DOHH2 (cell line): ENCODE measurements around the gene PIK3R2.
"Not testable (repeated sequence)": the region's sequence is repeated elsewhere in the genome, so short reads cannot be mapped to it uniquely, and the experiment has no call there.

Experiments
- H3F3A ChIP-seq: fragments of 200-600 bp; sonication (generic), shearing (Covaris generic); 2 replicates; pipeline ENCODE4 v1.6.0; 2016; ENCODE audit warnings: antibody characterized with exemption, mild to moderate bottlenecking; ENCODE audit not compliant: control insufficient read depth, insufficient read depth
- H3K27ac ChIP-seq: fragments of 200-600 bp; sonication (generic); 2 replicates; pipeline ENCODE4 v1.5.1; 2014; ENCODE audit warnings: low read depth, mild to moderate bottlenecking, low read length, moderate library complexity
- H3K27me3 ChIP-seq: fragments of 200-600 bp; sonication (generic); 2 replicates; pipeline ENCODE4 v1.6.1; 2014; ENCODE audit warnings: mild to moderate bottlenecking, low read length, mixed read lengths; ENCODE audit not compliant: control insufficient read depth
- H3K36me3 ChIP-seq: fragments of 200-600 bp; sonication (generic); 2 replicates; pipeline ENCODE4 v1.6.1; 2014; ENCODE audit warnings: mild to moderate bottlenecking, low read length, moderate library complexity, mixed read lengths; ENCODE audit not compliant: control insufficient read depth
- H3K4me1 ChIP-seq: fragments of 200-600 bp; sonication (generic); 2 replicates; pipeline ENCODE4 v1.6.1; 2014; ENCODE audit warnings: mild to moderate bottlenecking, low read length, mixed read lengths; ENCODE audit not compliant: control insufficient read depth
- H3K4me2 ChIP-seq: fragments of 200-600 bp; sonication (generic); 2 replicates; pipeline ENCODE4 v1.6.0; 2014; ENCODE audit warnings: mild to moderate bottlenecking, low read length, moderate library complexity
- H3K4me3 ChIP-seq: fragments of 200-600 bp; sonication (generic); 2 replicates; pipeline ENCODE4 v1.5.1; 2014; ENCODE audit warnings: mild to moderate bottlenecking, low read length, mixed read lengths
- H3K79me2 ChIP-seq: fragments of 200-600 bp; sonication (generic); 2 replicates; pipeline ENCODE4 v1.6.1; 2014; ENCODE audit warnings: mild to moderate bottlenecking, low read length, mixed read lengths; ENCODE audit not compliant: control insufficient read depth
- H3K9me2 ChIP-seq: fragments of 200-600 bp; sonication (generic); replicated peaks from 2 replicates; pipeline ENCODE4 v1.6.1; 2014; ENCODE audit warnings: mild to moderate bottlenecking, low read length, mixed read lengths; ENCODE audit not compliant: control insufficient read depth
- H3K9me3 ChIP-seq: fragments of 200-600 bp; sonication (generic); 2 replicates; pipeline ENCODE4 v1.6.1; 2014; ENCODE audit warnings: antibody characterized with exemption, low read length, mixed read lengths; ENCODE audit not compliant: control insufficient read depth, insufficient read depth
- H4K20me1 ChIP-seq: fragments of 200-600 bp; sonication (generic); 2 replicates; pipeline ENCODE4 v1.6.0; 2014; ENCODE audit warnings: low read depth, mild to moderate bottlenecking, antibody characterized with exemption, low read length, moderate library complexity; ENCODE audit not compliant: control insufficient read depth, insufficient read depth
- CTCF ChIP-seq: fragments of 200-600 bp; sonication (generic); IDR thresholded peaks from one replicate; pipeline ENCODE4 v1.5.1; 2014; ENCODE audit warnings: antibody characterized with exemption, mild to moderate bottlenecking, low read depth, low read length; ENCODE audit not compliant: poor library complexity, severe bottlenecking
- EZH2phosphoT487 ChIP-seq: fragments of 200-600 bp; sonication (generic); IDR thresholded peaks from 2 replicates; pipeline ENCODE4 v1.6.1; 2017; ENCODE audit warnings: borderline replicate concordance, mild to moderate bottlenecking, antibody characterized with exemption, low read length, moderate library complexity, mixed read lengths

The PIK3R2 gene

GRCh38 chr19:18157465-18158063, 4.6 kb downstream of the PIK3R2 start:
- H3K27me3 ChIP-seq, result no peaks in the 10 kb centered on the region
- no peak overlapping the region for H3K4me2 ChIP-seq
- TF ChIP-seq CTCF (no peak), EZH2phosphoT487 (no peak)
- H3K27ac ChIP-seq, result no peak overlapping the region
- H3K79me2 ChIP-seq, result peaks cover 51% of the 10 kb centered on the region
- H3K9me3 ChIP-seq, result no peaks in the 10 kb centered on the region
- H3K4me3 ChIP-seq, result no peak overlapping the region
- H3K36me3 ChIP-seq, result peaks cover 41% of the 10 kb centered on the region
- H4K20me1 ChIP-seq, result no peaks in the 10 kb centered on the region
- no peaks in the 10 kb centered on the region for H3K9me2 ChIP-seq
- peaks cover 41% of the 10 kb centered on the region for H3K4me1 ChIP-seq
- H3F3A ChIP-seq, result peaks cover 8% of the 10 kb centered on the region

- peaks cover 41% of the 10 kb centered on the region for H3K4me1 ChIP-seq
Measured at GRCh38 chr19:18158467-18158866, 5.5 kb downstream of the PIK3R2 start.

GRCh38 chr19:18159059-18159616, 6.2 kb downstream of the PIK3R2 start:
- H3F3A ChIP-seq, H3K9me2 ChIP-seq, H3K4me3 ChIP-seq, H3K4me2 ChIP-seq, H3K27me3 ChIP-seq, H4K20me1 ChIP-seq, H3K27ac ChIP-seq, H3K9me3 ChIP-seq: not testable (repeated sequence)
- peaks cover 49% of the 10 kb centered on the region for H3K36me3 ChIP-seq
- H3K4me1 ChIP-seq, result peaks cover 36% of the 10 kb centered on the region
- peaks cover 41% of the 10 kb centered on the region for H3K79me2 ChIP-seq

More at GRCh38 chr19:18158467-18158866, 5.5 kb downstream of the PIK3R2 start:
- Histone ChIP-seq H3K27me3 (no peaks in the 10 kb centered on the region), H3K36me3 (peaks cover 49% of the 10 kb centered on the region), H3F3A (peaks cover 8% of the 10 kb centered on the region), H3K9me2 (no peaks in the 10 kb centered on the region), H3K27ac (no peak overlapping the region), H3K4me3 (no peak overlapping the region), H3K9me3 (no peaks in the 10 kb centered on the region), H4K20me1 (no peaks in the 10 kb centered on the region), H3K79me2 (peaks cover 48% of the 10 kb centered on the region), H3K4me2 (no peak overlapping the region)
- TF ChIP-seq EZH2phosphoT487 (no peak), CTCF (no peak)

- peak overlapping the region; percentile 77; the same call in 1 of the 2 replicates for H3K4me3 ChIP-seq
- peaks cover 31% of the 10 kb centered on the region for H3K4me1 ChIP-seq
- H3F3A ChIP-seq, result peaks cover 8% of the 10 kb centered on the region
- no peaks in the 10 kb centered on the region for H4K20me1 ChIP-seq
- peaks cover 36% of the 10 kb centered on the region for H3K79me2 ChIP-seq
- H3K9me3 ChIP-seq, result no peaks in the 10 kb centered on the region
- no peaks in the 10 kb centered on the region for H3K9me2 ChIP-seq
- H3K4me2 ChIP-seq, result peak overlapping the region; percentile 71
- H3K36me3 ChIP-seq, result peaks cover 49% of the 10 kb centered on the region
- no peak overlapping the region for H3K27ac ChIP-seq
- no peaks in the 10 kb centered on the region for H3K27me3 ChIP-seq
- TF ChIP-seq CTCF, result no peak
- TF ChIP-seq EZH2phosphoT487, result no peak
Measured at GRCh38 chr19:18159810-18160209, 6.8 kb downstream of the PIK3R2 start.
